IMR-90 (cell line): ENCODE results near the gene ANKRD45. TPM values are rescaled to one million over a fixed set of nuclear protein-coding genes. Genes with fewer than 3 reads are reported as not detected.

Source experiments
- ATAC-seq: fragments of 200-7000 bp; cut with Tn5 transposase; 2 replicates; pipeline ENCODE4 v1.9.1; 2020; ENCODE audit warnings: low read depth, mild to moderate bottlenecking, moderate library complexity
- BruUV-seq: library from RNA; stranded (reverse); fragments of 400-500 nt; replicated peaks from 2 replicates; lab custom pipeline; 2021; lab: Mats Ljungman, UMichigan
- CTCF ChIA-PET: fragments of 300-600 bp; formaldehyde crosslinking; extraction: SDS; loops from one replicate; lab custom pipeline; 2021; ENCODE audit warnings: antibody characterized with exemption; lab: Yijun Ruan, JAX
- POLR2A ChIA-PET: fragments of 300-600 bp; sonication (Branson Sonifier 250); formaldehyde crosslinking; loops from one replicate; lab custom pipeline; 2022; ENCODE audit warnings: antibody characterized with exemption; ENCODE audit not compliant: unreplicated experiment; lab: Charles Lee
- DNase-seq: peaks from one replicate; pipeline ENCODE4 v3.0.0; 2013
- H2AFZ ChIP-seq: replicated peaks from 2 replicates; pipeline ENCODE3; 2013; ENCODE audit warnings: low read length, mild to moderate bottlenecking; ENCODE audit not compliant: poor library complexity
- H2AK5ac ChIP-seq: 2 replicates; pipeline ENCODE4 v1.6.1; 2013; ENCODE audit warnings: low read depth, low read length, inconsistent platforms
- H2AK9ac ChIP-seq: replicated peaks from 2 replicates; pipeline ENCODE3; 2013; ENCODE audit warnings: mild to moderate bottlenecking, low read depth, low read length, moderate library complexity; ENCODE audit not compliant: poor library complexity
- H2BK120ac ChIP-seq: 2 replicates; pipeline ENCODE4 v1.6.1; 2013; ENCODE audit warnings: low read depth, low read length, inconsistent platforms
- H2BK15ac ChIP-seq: 3 replicates; pipeline ENCODE4 v1.6.1; 2013; ENCODE audit warnings: low read depth, low read length, inconsistent platforms
- H2BK20ac ChIP-seq: 2 replicates; pipeline ENCODE4 v1.6.1; 2013; ENCODE audit warnings: low read depth, mild to moderate bottlenecking, inconsistent platforms, low read length, moderate library complexity
- H2BK5ac ChIP-seq: 2 replicates; pipeline ENCODE4 v1.6.1; 2013; ENCODE audit warnings: mild to moderate bottlenecking, low read depth, low read length, inconsistent platforms; ENCODE audit not compliant: poor library complexity, severe bottlenecking
- H3K14ac ChIP-seq: replicated peaks from 2 replicates; pipeline ENCODE4 v1.6.1; 2013; ENCODE audit warnings: low read depth, low read length, inconsistent platforms
- H3K18ac ChIP-seq: 2 replicates; pipeline ENCODE4 v1.6.1; 2013; ENCODE audit warnings: low read depth, low read length, control low read depth
- H3K23ac ChIP-seq: 2 replicates; pipeline ENCODE4 v1.6.1; 2013; ENCODE audit warnings: low read depth, low read length, inconsistent platforms
- H3K27ac ChIP-seq: 2 replicates; pipeline ENCODE4 v1.5.1; 2013; ENCODE audit warnings: mild to moderate bottlenecking, control low read depth, low read length; ENCODE audit not compliant: insufficient read depth
- H3K27me3 ChIP-seq: 2 replicates; pipeline ENCODE4 v1.6.1; 2013; ENCODE audit warnings: low read length; ENCODE audit not compliant: control insufficient read depth, insufficient read depth
- H3K36me3 ChIP-seq: 2 replicates; pipeline ENCODE4 v1.6.1; 2013; ENCODE audit warnings: low read length, mixed read lengths; ENCODE audit not compliant: control insufficient read depth, insufficient read depth
- H3K4ac ChIP-seq: 2 replicates; pipeline ENCODE4 v1.6.1; 2013; ENCODE audit warnings: low read depth, low read length, inconsistent platforms
- H3K4me1 ChIP-seq: 2 replicates; pipeline ENCODE4 v1.6.1; 2013; ENCODE audit warnings: low read length, mixed read lengths; ENCODE audit not compliant: control insufficient read depth, insufficient read depth
- H3K4me2 ChIP-seq: 2 replicates; pipeline ENCODE4 v1.6.1; 2013; ENCODE audit warnings: low read depth, mild to moderate bottlenecking, control low read depth, low read length, moderate library complexity
- H3K4me3 ChIP-seq: 2 replicates; pipeline ENCODE4 v1.5.1; 2013; ENCODE audit warnings: low read depth, mild to moderate bottlenecking, control low read depth, low read length, moderate library complexity; ENCODE audit not compliant: insufficient read depth
- H3K56ac ChIP-seq: 2 replicates; pipeline ENCODE4 v1.6.1; 2013; ENCODE audit warnings: low read length, inconsistent platforms; ENCODE audit not compliant: insufficient read depth; ENCODE audit errors: extremely low read depth
- H3K79me1 ChIP-seq, 2 experiments: 2 replicates each; pipeline ENCODE4 v1.6.1; 2013; ENCODE audit warnings: low read length in 2 of 2, inconsistent platforms in 1 of 2, low read depth in 1 of 2
- H3K9ac ChIP-seq: 2 replicates; pipeline ENCODE4 v1.6.1; 2013; ENCODE audit warnings: low read depth, low read length, control low read depth
- H3K9me1 ChIP-seq: 2 replicates; pipeline ENCODE4 v1.6.1; 2013; ENCODE audit warnings: low read length, inconsistent platforms; ENCODE audit not compliant: insufficient read depth
- H3K9me3 ChIP-seq: 2 replicates; pipeline ENCODE4 v1.6.1; 2013; ENCODE audit warnings: low read length; ENCODE audit not compliant: control insufficient read depth, insufficient read depth
- H4K20me1 ChIP-seq: 2 replicates; pipeline ENCODE4 v1.6.1; 2013; ENCODE audit warnings: low read length, inconsistent platforms; ENCODE audit not compliant: insufficient read depth
- H4K5ac ChIP-seq: 2 replicates; pipeline ENCODE4 v1.6.1; 2013; ENCODE audit warnings: mild to moderate bottlenecking, low read depth, low read length, control low read depth
- H4K8ac ChIP-seq, 2 experiments: 2 replicates each; pipeline ENCODE4 v1.6.1; 2013; ENCODE audit warnings: low read depth in 2 of 2, low read length in 2 of 2, control low read depth in 1 of 2, inconsistent platforms in 1 of 2
- H4K91ac ChIP-seq: 2 replicates; pipeline ENCODE4 v1.6.1; 2013; ENCODE audit warnings: low read depth, low read length, inconsistent platforms; ENCODE audit not compliant: insufficient read depth
- BHLHE40 ChIP-seq: fragments of 150-350 bp; IDR thresholded peaks from 2 replicates; pipeline ENCODE4 v1.6.1; 2016; ENCODE audit warnings: mild to moderate bottlenecking, low read depth, low read length
- CEBPB ChIP-seq: IDR thresholded peaks from 2 replicates; pipeline ENCODE4 v1.6.1; 2012; ENCODE audit warnings: low read depth, low read length, improper control_type of control experiment
- CHD1 ChIP-seq: IDR thresholded peaks from 2 replicates; pipeline ENCODE4 v1.6.1; 2012; ENCODE audit warnings: low read depth, low read length, improper control_type of control experiment
- CTCF ChIP-seq: conservative IDR thresholded peaks from 2 replicates; pipeline ENCODE4 v1.5.1; 2012; ENCODE audit warnings: mild to moderate bottlenecking, low read depth, low read length, improper control_type of control experiment
- ELK1 ChIP-seq: fragments of 150-350 bp; IDR thresholded peaks from 2 replicates; pipeline ENCODE4 v1.6.1; 2016; ENCODE audit warnings: low read depth, mild to moderate bottlenecking, low read length, moderate library complexity, borderline replicate concordance
- MAFK ChIP-seq: IDR thresholded peaks from 2 replicates; pipeline ENCODE4 v1.6.1; 2012; ENCODE audit warnings: low read depth, low read length, improper control_type of control experiment
- MAZ ChIP-seq: IDR thresholded peaks from 2 replicates; pipeline ENCODE4 v1.6.1; 2012; ENCODE audit warnings: low read depth, mild to moderate bottlenecking, low read length, improper control_type of control experiment, moderate library complexity, borderline replicate concordance
- MXI1 ChIP-seq: IDR thresholded peaks from 2 replicates; pipeline ENCODE4 v1.6.1; 2012; ENCODE audit warnings: low read depth, mild to moderate bottlenecking, low read length, moderate library complexity, borderline replicate concordance
- NFE2L2 ChIP-seq: fragments of 150-350 bp; IDR thresholded peaks from 2 replicates; pipeline ENCODE4 v1.6.1; 2016; ENCODE audit warnings: low read depth, mild to moderate bottlenecking, low read length
- RAD21 ChIP-seq: IDR thresholded peaks from 2 replicates; pipeline ENCODE4 v1.6.1; 2012; ENCODE audit warnings: low read length, improper control_type of control experiment
- RFX5 ChIP-seq: IDR thresholded peaks from 2 replicates; pipeline ENCODE4 v1.8.0; 2012; ENCODE audit warnings: low read depth, mild to moderate bottlenecking, low read length, moderate library complexity
- SMC3 ChIP-seq: fragments of 150-350 bp; IDR thresholded peaks from 2 replicates; pipeline ENCODE4 v1.6.1; 2016; ENCODE audit warnings: low read depth, mild to moderate bottlenecking, antibody characterized with exemption, low read length, moderate library complexity
- USF2 ChIP-seq: fragments of 150-350 bp; IDR thresholded peaks from 2 replicates; pipeline ENCODE4 v1.6.1; 2017; ENCODE audit warnings: mild to moderate bottlenecking, antibody characterized with exemption, low read length, low read depth
- WGBS, 2 experiments: methylation state at CpG; one replicate each; pipeline versions ENCODE4 v1.1.5 to v1.1.7; 2013; ENCODE audit warnings: missing lambda C conversion rate in 2 of 2; ENCODE audit not compliant: insufficient read length in 1 of 2; ENCODE audit errors: extremely low coverage in 2 of 2; 5-methylcytosine and 5-hydroxymethylcytosine counted together
- dilution Hi-C: fragments of 300-500 bp; cut with HindIII; formaldehyde crosslinking; loops from one replicate; pipeline ENCODE4 v1.14.3; 2018; ENCODE audit warnings: low sequenced_read_pairs; ENCODE audit not compliant: unreplicated experiment
- in situ Hi-C: fragments of 300-500 bp; cut with MboI; formaldehyde crosslinking; loops from 3 replicates; pipeline ENCODE4 v1.14.3; 2019; ENCODE audit warnings: low sequenced_read_pairs, inconsistent platforms, mixed read lengths
- intact Hi-C: fragments of 100-400 bp; cut with micrococcal nuclease; formaldehyde crosslinking; loops from 2 replicates; pipeline ENCODE4 v1.10.0; 2022
- polyA plus RNA-seq, 3 experiments: library from polyadenylated mRNA; depleted of rRNA; stranded (reverse); fragments of >200 nt; gene quantifications; 2 replicates each; pipeline ENCODE4 v1.2.3, GENCODE V29; 2012; ENCODE audit warnings: low replicate concordance in 1 of 3
- total RNA-seq: library from RNA; depleted of rRNA; stranded (reverse); fragments of >200 nt; gene quantifications from 2 replicates; pipeline ENCODE4 v1.2.3, GENCODE V29; 2012

Gene ANKRD45
- total and polyA plus RNA-seq, 2 of the 4 experiments (the other 2 are of a cell fraction), result under 0.01 TPM; not detected in 1

- no peak overlapping the region for H3K27ac ChIP-seq
- no peak overlapping the region for H3K56ac ChIP-seq
- H3K9ac ChIP-seq, result no peak overlapping the region
- no peaks in the 10 kb centered on the region for H3K36me3 ChIP-seq
- no peaks in the 10 kb centered on the region for H4K20me1 ChIP-seq
- no peak overlapping the region for H4K5ac ChIP-seq
- no peak overlapping the region for H3K18ac ChIP-seq
- CTCF ChIA-PET, result interaction anchor here (1.2 kb wide), 1 partner anchor 18 kb away, joined by 4 read pairs; no protein-coding TSS in a partner anchor
- H2BK15ac ChIP-seq, result no peak overlapping the region
- no peak overlapping the region for H4K8ac ChIP-seq
- no peak overlapping the region for H2BK5ac ChIP-seq
- no peak overlapping the region for H3K4me3 ChIP-seq
- no peak for ATAC-seq
- no peaks in the 10 kb centered on the region for H3K9me1 ChIP-seq
- H3K9me3 ChIP-seq, result no peaks in the 10 kb centered on the region
- H3K23ac ChIP-seq, result no peak overlapping the region
- H2AFZ ChIP-seq, result no peak overlapping the region
- no peak overlapping the region for H2BK120ac ChIP-seq
- POLR2A ChIA-PET, result interaction anchor here (0.6 kb wide), 1 partner anchor 162 kb away, joined by 6 read pairs; no protein-coding TSS in a partner anchor
- no TSS peak for BruUV-seq
- no peak for DNase-seq
- H2AK9ac ChIP-seq, result no peak overlapping the region
- peaks cover 8% of the 10 kb centered on the region; the same call in 1 of the 2 replicates for H3K27me3 ChIP-seq
- in situ Hi-C loops (no loop called here), dilution Hi-C loops (no loop called here), intact Hi-C loops (no loop called here)
- no peak overlapping the region for H3K4me2 ChIP-seq
- H2BK20ac ChIP-seq, result no peak overlapping the region
- H3K4me1 ChIP-seq, result no peaks in the 10 kb centered on the region
- no peak overlapping the region for H4K91ac ChIP-seq
- H3K79me1 ChIP-seq, result no peaks in the 10 kb centered on the region
- no peak overlapping the region for H3K4ac ChIP-seq
- no CpG with 5 or more reads among the region's 3 CpGs for whole genome bisulfite sequencing, 2 experiments
- no peak overlapping the region for H2AK5ac ChIP-seq
- H3K14ac ChIP-seq, result no peak overlapping the region
- TF ChIP-seq CTCF (no peak), CHD1 (no peak), NFE2L2 (no peak), RFX5 (no peak), CEBPB (no peak), ELK1 (no peak), MAFK (no peak), MXI1 (no peak), MAZ (no peak), BHLHE40 (no peak), USF2 (no peak), RAD21 (no peak), SMC3 (no peak)
Observed at GRCh38 chr1:173580071-173580470, 89.6 kb downstream of the ANKRD45 start.
